Liver (tissue), 9 donors: Measurements from ENCODE around the gene MSI2. TPM values are rescaled to one million over a fixed set of nuclear protein-coding genes. Genes with fewer than 3 reads are reported as not detected.

ENCODE experiments used
- DNase-seq: peaks from one replicate; pipeline ENCODE4 v3.0.0-alpha.2; 2017; ENCODE audit warnings: low spot score
- H3K27ac ChIP-seq, 2 donors: one replicate each; pipeline ENCODE4 v1.7.0; 2013; ENCODE audit warnings: inconsistent platforms in 2 of 2, low read length in 2 of 2, control low read depth in 1 of 2, low read depth in 1 of 2, mild to moderate bottlenecking in 1 of 2
- H3K27me3 ChIP-seq, 4 donors: one replicate each; pipeline versions ENCODE4 v1.6.1 to v1.7.0; 2013; ENCODE audit warnings: low read length in 3 of 4, inconsistent platforms in 1 of 4, mild to moderate bottlenecking in 1 of 4, moderate library complexity in 1 of 4; ENCODE audit not compliant: control insufficient read depth in 4 of 4, insufficient read depth in 4 of 4
- H3K36me3 ChIP-seq, 4 donors: one replicate each; pipeline versions ENCODE4 v1.6.1 to v1.7.0; 2013; ENCODE audit warnings: low read length in 3 of 4, mild to moderate bottlenecking in 3 of 4, low read depth in 1 of 4, moderate library complexity in 1 of 4; ENCODE audit not compliant: control insufficient read depth in 4 of 4, insufficient read depth in 3 of 4
- H3K4me1 ChIP-seq, 4 donors: one replicate each; pipeline versions ENCODE4 v1.6.1 to v1.7.0; 2013; ENCODE audit warnings: low read length in 3 of 4, mild to moderate bottlenecking in 3 of 4, moderate library complexity in 1 of 4; ENCODE audit not compliant: control insufficient read depth in 4 of 4, insufficient read depth in 4 of 4
- H3K4me3 ChIP-seq, 3 donors: one replicate each; pipeline versions ENCODE4 v1.6.1 to v1.7.0; 2013; ENCODE audit warnings: low read length in 3 of 3, control low read depth in 1 of 3, low read depth in 1 of 3, mild to moderate bottlenecking in 1 of 3
- H3K9ac ChIP-seq, 2 donors: one replicate each; pipeline ENCODE4 v1.7.0; 2013; ENCODE audit warnings: low read length in 2 of 2, mild to moderate bottlenecking in 2 of 2, moderate library complexity in 2 of 2, control low read depth in 1 of 2, low read depth in 1 of 2
- H3K9me3 ChIP-seq, 4 donors: one replicate each; pipeline versions ENCODE4 v1.6.1 to v1.7.0; 2013; ENCODE audit warnings: low read length in 3 of 4; ENCODE audit not compliant: control insufficient read depth in 4 of 4
- CTCF ChIP-seq: fragments of 150-350 bp; IDR thresholded peaks from 2 replicates; pipeline ENCODE4 v1.5.1; 2017; ENCODE audit warnings: improper control_type of control experiment, low read depth, low read length; ENCODE audit not compliant: missing input control
- EGR1 ChIP-seq, 2 donors: IDR thresholded peaks; 2 replicates each; pipeline ENCODE4 v1.6.1; 2016 to 2018; ENCODE audit warnings: antibody characterized with exemption in 2 of 2, low read depth in 2 of 2
- FOXA1 ChIP-seq: IDR thresholded peaks from 2 replicates; pipeline ENCODE4 v1.6.1; 2016; ENCODE audit warnings: antibody characterized with exemption
- FOXA2 ChIP-seq: IDR thresholded peaks from 2 replicates; pipeline ENCODE4 v1.6.1; 2016; ENCODE audit warnings: antibody characterized with exemption
- GABPA ChIP-seq, 2 donors: IDR thresholded peaks in 1 of 2; conservative IDR thresholded peaks in 1 of 2; 2 replicates each; pipeline ENCODE4 v1.6.1; 2016; ENCODE audit warnings: antibody characterized with exemption in 2 of 2, mild to moderate bottlenecking in 1 of 2, moderate library complexity in 1 of 2
- HNF4A ChIP-seq, 2 donors: conservative IDR thresholded peaks; 2 replicates each; pipeline ENCODE4 v1.6.1; 2016; ENCODE audit warnings: antibody characterized with exemption in 2 of 2, mild to moderate bottlenecking in 2 of 2
- HNF4G ChIP-seq: IDR thresholded peaks from 2 replicates; pipeline ENCODE4 v1.6.1; 2016; ENCODE audit warnings: antibody characterized with exemption
- JUND ChIP-seq, 2 donors: IDR thresholded peaks; 2 replicates each; pipeline ENCODE4 v1.6.1; 2016; ENCODE audit warnings: antibody characterized with exemption in 2 of 2
- MAX ChIP-seq: IDR thresholded peaks from 2 replicates; pipeline ENCODE4 v1.6.1; 2016; ENCODE audit warnings: antibody characterized with exemption
- NR2F2 ChIP-seq: IDR thresholded peaks from 2 replicates; pipeline ENCODE4 v1.6.1; 2016; ENCODE audit warnings: antibody characterized with exemption
- RAD21 ChIP-seq, 2 donors: IDR thresholded peaks; 2 replicates each; pipeline ENCODE4 v1.6.1; 2016; ENCODE audit warnings: antibody characterized with exemption in 2 of 2, mild to moderate bottlenecking in 2 of 2
- REST ChIP-seq: IDR thresholded peaks from 2 replicates; pipeline ENCODE4 v1.6.1; 2016; ENCODE audit warnings: antibody characterized with exemption, mild to moderate bottlenecking
- RXRA ChIP-seq, 2 donors: IDR thresholded peaks; 2 replicates each; pipeline ENCODE4 v1.6.1; 2017 to 2018; ENCODE audit warnings: antibody characterized with exemption in 2 of 2, mild to moderate bottlenecking in 1 of 2
- SP1 ChIP-seq: IDR thresholded peaks from 2 replicates; pipeline ENCODE4 v1.6.1; 2018; ENCODE audit warnings: antibody characterized with exemption, mild to moderate bottlenecking
- TAF1 ChIP-seq: conservative IDR thresholded peaks from 2 replicates; pipeline ENCODE4 v1.6.1; 2016; ENCODE audit warnings: antibody characterized with exemption, mild to moderate bottlenecking
- ZBTB33 ChIP-seq: IDR thresholded peaks from 2 replicates; pipeline ENCODE4 v1.6.1; 2016; ENCODE audit warnings: antibody characterized with exemption
- WGBS: extraction: QIAGEN DNeasy Blood & Tissue Kit; methylation state at CpG from one replicate; pipeline ENCODE4 v1.1.7; 2013; 5-methylcytosine and 5-hydroxymethylcytosine counted together
- polyA plus RNA-seq, 2 donors: library from polyadenylated mRNA; stranded (reverse) in 1 of 2; unstranded in 1 of 2; fragments of 200-250 nt in 1 of 2; fragments of >200 nt in 1 of 2; fragmentation: Nextera tagmentation in 1 of 2; extraction: Ambion mirVana in 1 of 2; gene quantifications; one replicate each; pipeline versions ENCODE4 v1.2.1 to v1.2.3, GENCODE V29; 2013 to 2015
- total RNA-seq, 2 donors: library from RNA; depleted of rRNA; stranded (reverse); fragments of >200 nt; gene quantifications; one replicate each; pipeline ENCODE4 v1.2.3, GENCODE V29; 2014
- donor health status: healthy.
- donor health status: healthy.
- donor health status: healthy.
- donor health status: healthy.
- donor health status: healthy.

The MSI2 gene
- total and polyA plus RNA-seq, 4 donors, result 5.7 to 15.6 (median 9.2) TPM

- Histone ChIP-seq H3K4me3 (no peak overlapping the region), H3K27ac (no peak overlapping the region), H3K36me3 (no peaks in the 10 kb centered on the region), H3K9ac (no peak overlapping the region), H3K9me3 (no peaks in the 10 kb centered on the region), H3K4me1 (peaks cover 0 to 7% (median 3%) of the 10 kb centered on the region in 4 donors), H3K27me3 (no peaks in the 10 kb centered on the region)
- WGBS, result 97% methylated on average over 8 of the region's 8 CpGs
- TF ChIP-seq TAF1 (no peak), HNF4G (no peak), RAD21 (IDR thresholded peaks at IDR 0.05) (no peak), HNF4A (conservative IDR thresholded peaks at IDR 0.05) (no peak), SP1 (no peak), NR2F2 (no peak), FOXA1 (no peak), ZBTB33 (no peak), EGR1 (IDR thresholded peaks at IDR 0.05; ENCODE audit: low read depth in 2 of 2) (no peak), RXRA (IDR thresholded peaks at IDR 0.05) (no peak), GABPA (IDR thresholded peaks at IDR 0.05 in 1 of 2, conservative IDR thresholded peaks at IDR 0.05 in 1 of 2) (no peak), REST (no peak), FOXA2 (no peak), JUND (IDR thresholded peaks at IDR 0.05) (no peak), CTCF (no peak), MAX (no peak)
- DNase-seq, result no peak
Measured at GRCh38 chr17:57504208-57504607, 247.9 kb downstream of the MSI2 start.
